Type B pancreatic cell (in vitro differentiated cells): Measurements from ENCODE around the gene ZMYND19. TPM values are rescaled to one million over a fixed set of nuclear protein-coding genes. Genes with fewer than 3 reads are reported as not detected.
"Not testable (repeated sequence)": the region's sequence is repeated elsewhere in the genome, so short reads cannot be mapped to it uniquely, and the experiment has no call there.

Experiments
- DNase-seq: peaks from one replicate; pipeline ENCODE4 v3.0.0; 2021; ENCODE audit warnings: mixed read lengths; ENCODE audit not compliant: unreplicated experiment; ENCODE audit errors: extremely low spot score
- H3K27ac Mint-ChIP-seq: 2 replicates; pipeline ENCODE4 v1.8.0; 2021; ENCODE audit warnings: mild to moderate bottlenecking, mixed read lengths
- H3K27me3 Mint-ChIP-seq: 2 replicates; pipeline ENCODE4 v1.8.0; 2021; ENCODE audit warnings: mixed read lengths
- H3K36me3 Mint-ChIP-seq: 2 replicates; pipeline ENCODE4 v1.8.0; 2021; ENCODE audit warnings: mixed read lengths
- H3K4me1 Mint-ChIP-seq: one replicate; pipeline ENCODE4 v1.8.0; 2021; ENCODE audit warnings: mixed read lengths; ENCODE audit not compliant: unreplicated experiment
- H3K4me3 Mint-ChIP-seq: 2 replicates; pipeline ENCODE4 v1.8.0; 2021; ENCODE audit warnings: mild to moderate bottlenecking, mixed read lengths
- H3K9me3 Mint-ChIP-seq: 2 replicates; pipeline ENCODE4 v1.8.0; 2021; ENCODE audit warnings: mixed read lengths
- CTCF ChIP-seq: fragments of 200-600 bp; sonication (generic); conservative IDR thresholded peaks from 2 replicates; pipeline ENCODE4 v1.5.0; 2021; ENCODE audit warnings: antibody characterized with exemption, mild to moderate bottlenecking
- total RNA-seq: library from RNA; stranded (reverse); gene quantifications from 2 replicates; pipeline ENCODE4 v1.2.1, GENCODE V29; 2021; ENCODE audit warnings: low replicate concordance

ZMYND19 gene
- total RNA-seq, 1 donor from 2014 or later = 45.3 TPM

- Mint-ChIP-seq H3K27ac (no peak overlapping the region), H3K9me3 (peaks cover 6% of the 10 kb centered on the region), H3K27me3 (no peaks in the 10 kb centered on the region)
Observed at GRCh38 chr9:137538058-137538457, 52.3 kb downstream of the ZMYND19 start.

GRCh38 chr9:137536594-137537131 lies 53.6 kb downstream of the ZMYND19 start:
- H3K27me3 Mint-ChIP-seq, H3K36me3 Mint-ChIP-seq, H3K4me1 Mint-ChIP-seq, H3K27ac Mint-ChIP-seq, H3K4me3 Mint-ChIP-seq, H3K9me3 Mint-ChIP-seq, DNase-seq: not testable (repeated sequence)

More at GRCh38 chr9:137538058-137538457, 52.3 kb downstream of the ZMYND19 start:
- no peak for TF ChIP-seq CTCF
- H3K4me1 Mint-ChIP-seq = peaks cover 7% of the 10 kb centered on the region
- DNase-seq = no peak
- H3K4me3 Mint-ChIP-seq = no peak overlapping the region
- peaks cover 5% of the 10 kb centered on the region for H3K36me3 Mint-ChIP-seq

- Mint-ChIP-seq H3K4me3 (no peak overlapping the region), H3K27ac (peak overlapping the region; percentile 8), H3K4me1 (peaks cover 7% of the 10 kb centered on the region)
Observed at GRCh38 chr9:137535120-137535428, 55.2 kb downstream of the ZMYND19 start.

GRCh38 chr9:137534256-137535119 lies 55.8 kb downstream of the ZMYND19 start:
- no peak for DNase-seq
- Mint-ChIP-seq H3K27me3 (no peaks in the 10 kb centered on the region), H3K4me3 (no peak overlapping the region), H3K4me1 (peaks cover 7% of the 10 kb centered on the region), H3K36me3 (peaks cover 5% of the 10 kb centered on the region), H3K27ac (peak overlapping the region; percentile 8), H3K9me3 (peaks cover 6% of the 10 kb centered on the region)
- TF ChIP-seq CTCF = peak; percentile 76

More at GRCh38 chr9:137535120-137535428, 55.2 kb downstream of the ZMYND19 start:
- no peak for TF ChIP-seq CTCF
- no peak for DNase-seq
- no peaks in the 10 kb centered on the region for H3K27me3 Mint-ChIP-seq
- H3K9me3 Mint-ChIP-seq = peaks cover 6% of the 10 kb centered on the region
- H3K36me3 Mint-ChIP-seq = peaks cover 5% of the 10 kb centered on the region

- not testable (repeated sequence) for H3K27me3 Mint-ChIP-seq, H3K4me1 Mint-ChIP-seq, H3K4me3 Mint-ChIP-seq, H3K36me3 Mint-ChIP-seq, H3K9me3 Mint-ChIP-seq, H3K27ac Mint-ChIP-seq, DNase-seq
Observed at GRCh38 chr9:137532891-137533468, 57.3 kb downstream of the ZMYND19 start.

Other genes with a start within 250 kb of the ZMYND19 start
- 15.5 and 19.5 TPM in 2 replicates for gene EXD3, start 167.3 kb downstream of the ZMYND19 start, total RNA-seq
- 6.4 and 14.3 TPM in 2 replicates for gene NOXA1, start 167.1 kb downstream of the ZMYND19 start, total RNA-seq
- 2.1 and 3.5 TPM in 2 replicates for gene ENTPD8, start 149.2 kb downstream of the ZMYND19 start, total RNA-seq
- gene NSMF, start 131.2 kb downstream of the ZMYND19 start, total RNA-seq = 51.2 and 67.8 TPM in 2 replicates
- 2.5 and 3.1 TPM in 2 replicates for gene PNPLA7, start 40.1 kb downstream of the ZMYND19 start, total RNA-seq
- gene MRPL41, start 38.6 kb downstream of the ZMYND19 start, total RNA-seq = 50.4 and 51.6 TPM in 2 replicates
- 33.8 and 45.8 TPM in 2 replicates for gene DPH7, start 11.6 kb downstream of the ZMYND19 start, total RNA-seq
- gene ARRDC1, start 15.2 kb upstream of the ZMYND19 start, total RNA-seq = 46.4 and 96.6 TPM in 2 replicates
- 99.8 and 111 TPM in 2 replicates for gene EHMT1, start 28.5 kb upstream of the ZMYND19 start, total RNA-seq